ENCODE data around the gene MSMO1.

DNA sequence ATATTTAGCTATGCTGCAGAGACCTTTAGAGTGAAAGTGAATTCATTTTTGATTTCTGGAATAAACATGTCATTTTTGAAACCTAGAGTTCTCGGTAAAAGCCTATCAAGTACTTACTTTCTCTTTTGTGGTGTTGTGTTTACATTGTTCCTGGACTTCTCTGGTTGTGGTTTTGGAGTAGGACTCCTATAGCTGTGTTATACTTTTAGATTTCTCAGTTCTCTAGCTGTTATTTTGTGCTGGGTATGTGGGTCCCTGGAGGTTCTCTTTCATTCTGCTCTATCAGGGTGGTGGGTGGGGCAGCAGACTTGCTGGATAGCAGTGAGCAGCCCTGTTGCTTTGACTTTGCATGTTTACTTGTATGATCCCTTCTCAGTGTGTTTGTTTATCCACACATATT is 25.6 kb upstream of the MSMO1 start:
- TF ChIP-seq SUZ12 (IDR thresholded peaks at IDR 0.05; ENCODE audit: extremely low read depth, insufficient read depth, insufficient read length) (no peak), ZNF274 (IDR thresholded peaks at IDR 0.05; ENCODE audit: low read depth, low read length) (no peak)
